NCI-H1105 treated with DMSO at 0.1 percent for 48 hours (cell line): ENCODE measurements around the gene CDK14.
A peak's percentile ranks its signal among the peaks of the same experiment; 100 is the strongest.

Experiments used
- DNase-seq: peaks from one replicate; lab custom pipeline; 2025; lab: John Stamatoyannopoulos, UW

CDK14 gene

GRCh38 chr7:91047636-91048035 lies 451.5 kb downstream of the CDK14 start:
- DNase-seq: no peak

- DNase-seq: no peak
These were observed 454.6 kb downstream of the CDK14 start for GRCh38 chr7:91050677-91051076.

- DNase-seq: no peak
These were observed 455.8 kb downstream of the CDK14 start for GRCh38 chr7:91051966-91052365.

GRCh38 chr7:91054374-91054773 lies 458.3 kb downstream of the CDK14 start:
- no peak for DNase-seq

GRCh38 chr7:91055219-91055618 lies 459.1 kb downstream of the CDK14 start:
- DNase-seq: no peak

GRCh38 chr7:91062713-91063112 lies 466.6 kb downstream of the CDK14 start:
- no peak for DNase-seq

- DNase-seq: no peak
These were observed 467.9 kb downstream of the CDK14 start for GRCh38 chr7:91064052-91064451.

- DNase-seq: no peak
These were observed 468.8 kb downstream of the CDK14 start for GRCh38 chr7:91064938-91065337.

- no peak for DNase-seq
These were observed 470.5 kb downstream of the CDK14 start for GRCh38 chr7:91066627-91067026.

- no peak for DNase-seq
These were observed 471.1 kb downstream of the CDK14 start for GRCh38 chr7:91067242-91067641.

GRCh38 chr7:91068136-91068795 lies 472.1 kb downstream of the CDK14 start:
- no peak for DNase-seq

GRCh38 chr7:91069146-91069545 lies 473.0 kb downstream of the CDK14 start:
- no peak for DNase-seq

GRCh38 chr7:91079487-91079886 lies 483.4 kb downstream of the CDK14 start:
- no peak for DNase-seq

GRCh38 chr7:91080351-91080750 lies 484.2 kb downstream of the CDK14 start:
- no peak for DNase-seq

- no peak for DNase-seq
These were observed 485.9 kb downstream of the CDK14 start for GRCh38 chr7:91082038-91082437.

- peak; percentile 55 for DNase-seq
These were observed 486.9 kb downstream of the CDK14 start for GRCh38 chr7:91082852-91083495.

- DNase-seq: no peak
These were observed 487.9 kb downstream of the CDK14 start for GRCh38 chr7:91083855-91084644.

- no peak for DNase-seq
These were observed 489.1 kb downstream of the CDK14 start for GRCh38 chr7:91085175-91085574.

- no peak for DNase-seq
These were observed 490.1 kb downstream of the CDK14 start for GRCh38 chr7:91086200-91086599.

GRCh38 chr7:91088156-91088555 lies 492.0 kb downstream of the CDK14 start:
- DNase-seq: no peak

- no peak for DNase-seq
These were observed 492.6 kb downstream of the CDK14 start for GRCh38 chr7:91088691-91089090.

- DNase-seq: peak; percentile 59
These were observed 493.4 kb downstream of the CDK14 start for GRCh38 chr7:91089382-91089963.

GRCh38 chr7:91090684-91091083 lies 494.6 kb downstream of the CDK14 start:
- no peak for DNase-seq
